Measurements from ENCODE around the gene CTXND2. TPM values are rescaled to one million over a fixed set of nuclear protein-coding genes. Genes with fewer than 3 reads are reported as not detected.

CTXND2 gene
- total and polyA plus RNA-seq, 2 of the 13 experiments (the other 11 are each of a cell fraction or from before 2014, with no cell fraction given), result not detected

- no peak for TF ChIP-seq PRDM10 (CRISPR knock-in tag; IDR thresholded peaks at IDR 0.05; ENCODE audit: low read depth)
- TF ChIP-seq SRSF9 (IDR thresholded peaks at IDR 0.05; ENCODE audit: borderline replicate concordance, insufficient read depth, low read depth, low read length, poor library complexity, severe bottlenecking), result no peak
- no peak for TF ChIP-seq ZNF34 (CRISPR knock-in tag; IDR thresholded peaks at IDR 0.05; ENCODE audit: borderline replicate concordance)
- no peak for TF ChIP-seq SALL1 (CRISPR knock-in tag; IDR thresholded peaks at IDR 0.05)
- no peak for TF ChIP-seq ZNF550 (CRISPR knock-in tag; IDR thresholded peaks at IDR 0.05; ENCODE audit: borderline replicate concordance)
- no peak for TF ChIP-seq GFI1 (CRISPR knock-in tag; IDR thresholded peaks at IDR 0.05; ENCODE audit: borderline replicate concordance)
- no peak for TF ChIP-seq ZNF329 (CRISPR knock-in tag; IDR thresholded peaks at IDR 0.05; ENCODE audit: low read depth)
- TF ChIP-seq ZNF484 (CRISPR knock-in tag; IDR thresholded peaks at IDR 0.05; ENCODE audit: borderline replicate concordance, low read depth), result no peak
- no peak for TF ChIP-seq KDM5B (CRISPR knock-in tag; IDR thresholded peaks at IDR 0.05; ENCODE audit: borderline replicate concordance)
- no peak for TF ChIP-seq POGK (CRISPR knock-in tag; conservative IDR thresholded peaks at IDR 0.05)
- TF ChIP-seq HDAC2 (CRISPR knock-in tag; IDR thresholded peaks at IDR 0.05), result no peak
Observed at GRCh38 chr1:150912623-150913022, 25.7 kb downstream of the CTXND2 start (continued).
